ENCODE measurements around the gene ZNF224. TPM values are rescaled to one million over a fixed set of nuclear protein-coding genes. Genes with fewer than 3 reads are reported as not detected.

Gene ZNF224
- total and polyA plus RNA-seq, 2 of the 13 experiments (the other 11 are each of a cell fraction or from before 2014, with no cell fraction given) = 13.0 to 16.1 TPM

DNA sequence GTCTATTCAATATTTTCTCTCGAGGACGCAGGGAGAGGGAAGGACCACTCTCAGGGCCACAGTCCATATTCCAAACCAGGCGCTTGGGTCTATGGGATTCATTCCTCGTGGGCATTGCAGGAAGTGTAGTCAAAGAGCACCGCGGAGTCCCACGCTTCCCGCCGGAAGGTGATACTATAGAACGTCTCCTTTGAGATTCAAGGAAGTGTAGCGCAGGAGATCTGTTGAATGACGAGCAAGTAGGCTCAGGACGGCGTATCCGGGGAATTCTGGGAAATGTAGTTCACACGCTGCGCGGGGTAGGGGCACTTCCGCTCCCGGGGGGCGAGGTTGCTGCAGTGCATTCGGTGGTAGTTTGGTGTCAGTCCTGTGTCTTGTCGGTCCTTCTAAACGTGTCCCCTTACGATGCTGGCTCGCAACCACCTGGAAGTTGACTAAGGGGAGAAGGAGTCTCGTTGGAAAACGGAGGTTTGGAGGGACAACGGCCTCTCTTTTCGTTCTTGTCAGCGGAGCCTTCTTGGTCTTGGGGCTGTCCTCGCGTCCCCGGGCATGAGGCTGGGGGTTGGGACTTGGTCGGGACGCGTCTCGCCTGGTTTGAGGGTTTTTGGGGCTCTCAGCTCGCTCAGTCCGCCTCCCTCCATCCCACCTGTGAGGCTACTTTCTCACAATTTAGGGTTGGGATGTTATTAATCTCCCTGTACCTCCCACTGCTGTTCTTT is 22.2 kb upstream of the ZNF224 start, which contains the start of gene ZNF284 (continued):
- TF ChIP-seq ZNF644 (CRISPR knock-in tag; IDR thresholded peaks at IDR 0.05; ENCODE audit: low read depth) (no peak), ZSCAN21 (CRISPR knock-in tag; IDR thresholded peaks at IDR 0.05; ENCODE audit: borderline replicate concordance) (no peak), ZNF431 (CRISPR knock-in tag; IDR thresholded peaks at IDR 0.05; ENCODE audit: borderline replicate concordance, low read depth) (no peak), ZNF776 (CRISPR knock-in tag; IDR thresholded peaks at IDR 0.05) (0 out of 2 replicates have a peak, but pooled peaks have one; percentile 32), TMF1 (CRISPR knock-in tag; IDR thresholded peaks at IDR 0.05; ENCODE audit: low read depth) (no peak), JUNB (CRISPR knock-in tag; IDR thresholded peaks at IDR 0.05; ENCODE audit: borderline replicate concordance) (no peak), FOXK1 (CRISPR knock-in tag; IDR thresholded peaks at IDR 0.05; ENCODE audit: borderline replicate concordance, low read depth) (peak; percentile 47; the same call in 1 of the 2 replicates), SUZ12 (IDR thresholded peaks at IDR 0.05; ENCODE audit: low read depth, low read length) (peak; percentile 65), JDP2 (CRISPR knock-in tag; IDR thresholded peaks at IDR 0.05; ENCODE audit: borderline replicate concordance) (no peak), ZNF670 (CRISPR knock-in tag; IDR thresholded peaks at IDR 0.05; ENCODE audit: borderline replicate concordance) (no peak), KAT8 (CRISPR knock-in tag; IDR thresholded peaks at IDR 0.05) (peak; percentile 95), KLF12 (CRISPR knock-in tag; IDR thresholded peaks at IDR 0.05; ENCODE audit: borderline replicate concordance) (no peak), HMGA1 (CRISPR knock-in tag; conservative IDR thresholded peaks at IDR 0.05) (no peak)
- TF ChIP-seq, protein P1, sequence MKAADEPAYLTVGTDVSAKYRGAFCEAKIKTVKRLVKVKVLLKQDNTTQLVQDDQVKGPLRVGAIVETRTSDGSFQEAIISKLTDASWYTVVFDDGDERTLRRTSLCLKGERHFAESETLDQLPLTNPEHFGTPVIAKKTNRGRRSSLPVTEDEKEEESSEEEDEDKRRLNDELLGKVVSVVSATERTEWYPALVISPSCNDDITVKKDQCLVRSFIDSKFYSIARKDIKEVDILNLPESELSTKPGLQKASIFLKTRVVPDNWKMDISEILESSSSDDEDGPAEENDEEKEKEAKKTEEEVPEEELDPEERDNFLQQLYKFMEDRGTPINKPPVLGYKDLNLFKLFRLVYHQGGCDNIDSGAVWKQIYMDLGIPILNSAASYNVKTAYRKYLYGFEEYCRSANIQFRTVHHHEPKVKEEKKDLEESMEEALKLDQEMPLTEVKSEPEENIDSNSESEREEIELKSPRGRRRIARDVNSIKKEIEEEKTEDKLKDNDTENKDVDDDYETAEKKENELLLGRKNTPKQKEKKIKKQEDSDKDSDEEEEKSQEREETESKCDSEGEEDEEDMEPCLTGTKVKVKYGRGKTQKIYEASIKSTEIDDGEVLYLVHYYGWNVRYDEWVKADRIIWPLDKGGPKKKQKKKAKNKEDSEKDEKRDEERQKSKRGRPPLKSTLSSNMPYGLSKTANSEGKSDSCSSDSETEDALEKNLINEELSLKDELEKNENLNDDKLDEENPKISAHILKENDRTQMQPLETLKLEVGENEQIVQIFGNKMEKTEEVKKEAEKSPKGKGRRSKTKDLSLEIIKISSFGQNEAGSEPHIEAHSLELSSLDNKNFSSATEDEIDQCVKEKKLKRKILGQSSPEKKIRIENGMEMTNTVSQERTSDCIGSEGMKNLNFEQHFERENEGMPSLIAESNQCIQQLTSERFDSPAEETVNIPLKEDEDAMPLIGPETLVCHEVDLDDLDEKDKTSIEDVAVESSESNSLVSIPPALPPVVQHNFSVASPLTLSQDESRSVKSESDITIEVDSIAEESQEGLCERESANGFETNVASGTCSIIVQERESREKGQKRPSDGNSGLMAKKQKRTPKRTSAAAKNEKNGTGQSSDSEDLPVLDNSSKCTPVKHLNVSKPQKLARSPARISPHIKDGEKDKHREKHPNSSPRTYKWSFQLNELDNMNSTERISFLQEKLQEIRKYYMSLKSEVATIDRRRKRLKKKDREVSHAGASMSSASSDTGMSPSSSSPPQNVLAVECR (CRISPR knock-in tag; IDR thresholded peaks at IDR 0.05; ENCODE audit: borderline replicate concordance) = peak; percentile 85; the same call in 1 of the 2 replicates
- TF ChIP-seq, protein P2, sequence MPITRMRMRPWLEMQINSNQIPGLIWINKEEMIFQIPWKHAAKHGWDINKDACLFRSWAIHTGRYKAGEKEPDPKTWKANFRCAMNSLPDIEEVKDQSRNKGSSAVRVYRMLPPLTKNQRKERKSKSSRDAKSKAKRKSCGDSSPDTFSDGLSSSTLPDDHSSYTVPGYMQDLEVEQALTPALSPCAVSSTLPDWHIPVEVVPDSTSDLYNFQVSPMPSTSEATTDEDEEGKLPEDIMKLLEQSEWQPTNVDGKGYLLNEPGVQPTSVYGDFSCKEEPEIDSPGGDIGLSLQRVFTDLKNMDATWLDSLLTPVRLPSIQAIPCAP (CRISPR knock-in tag; IDR thresholded peaks at IDR 0.05; ENCODE audit: low read depth) = no peak
- TF ChIP-seq, protein P3, sequence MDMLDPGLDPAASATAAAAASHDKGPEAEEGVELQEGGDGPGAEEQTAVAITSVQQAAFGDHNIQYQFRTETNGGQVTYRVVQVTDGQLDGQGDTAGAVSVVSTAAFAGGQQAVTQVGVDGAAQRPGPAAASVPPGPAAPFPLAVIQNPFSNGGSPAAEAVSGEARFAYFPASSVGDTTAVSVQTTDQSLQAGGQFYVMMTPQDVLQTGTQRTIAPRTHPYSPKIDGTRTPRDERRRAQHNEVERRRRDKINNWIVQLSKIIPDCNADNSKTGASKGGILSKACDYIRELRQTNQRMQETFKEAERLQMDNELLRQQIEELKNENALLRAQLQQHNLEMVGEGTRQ (IDR thresholded peaks at IDR 0.05; ENCODE audit: low read depth, low read length) = no peak
- TF ChIP-seq, protein P3 (CRISPR knock-in tag; IDR thresholded peaks at IDR 0.05; ENCODE audit: borderline replicate concordance) = no peak
- TF ChIP-seq, protein P4, sequence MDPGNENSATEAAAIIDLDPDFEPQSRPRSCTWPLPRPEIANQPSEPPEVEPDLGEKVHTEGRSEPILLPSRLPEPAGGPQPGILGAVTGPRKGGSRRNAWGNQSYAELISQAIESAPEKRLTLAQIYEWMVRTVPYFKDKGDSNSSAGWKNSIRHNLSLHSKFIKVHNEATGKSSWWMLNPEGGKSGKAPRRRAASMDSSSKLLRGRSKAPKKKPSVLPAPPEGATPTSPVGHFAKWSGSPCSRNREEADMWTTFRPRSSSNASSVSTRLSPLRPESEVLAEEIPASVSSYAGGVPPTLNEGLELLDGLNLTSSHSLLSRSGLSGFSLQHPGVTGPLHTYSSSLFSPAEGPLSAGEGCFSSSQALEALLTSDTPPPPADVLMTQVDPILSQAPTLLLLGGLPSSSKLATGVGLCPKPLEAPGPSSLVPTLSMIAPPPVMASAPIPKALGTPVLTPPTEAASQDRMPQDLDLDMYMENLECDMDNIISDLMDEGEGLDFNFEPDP (CRISPR knock-in tag; conservative IDR thresholded peaks at IDR 0.05) = no peak

Data from HepG2 (cell line).